CD4-positive, CD25-positive, alpha-beta regulatory T cell (primary cell): Measurements from ENCODE around the gene SLC9B1. TPM values are rescaled to one million over a fixed set of nuclear protein-coding genes. Genes with fewer than 3 reads are reported as not detected.
A peak's percentile ranks its signal among the peaks of the same experiment; 100 is the strongest.
"Not testable (repeated sequence)": the region's sequence is repeated elsewhere in the genome, so short reads cannot be mapped to it uniquely, and the experiment has no call there.

Experiments
- ATAC-seq, 2 donors: fragments of 150-1000 bp; cut with Tn5 transposase; one replicate each; pipeline ENCODE4 v1.10.0; 2021; ENCODE audit warnings: low read depth in 2 of 2, moderate number of reproducible peaks in 2 of 2, moderate library complexity in 1 of 2
- DNase-seq, 3 donors: peaks; one replicate each; pipeline versions ENCODE4 v3.0.0 to v3.0.0-alpha.2; 2012 to 2022; ENCODE audit warnings: mixed read lengths in 1 of 3
- H3K27ac ChIP-seq: one replicate; pipeline ENCODE4 v1.7.0; 2013; ENCODE audit warnings: mild to moderate bottlenecking, low read length; ENCODE audit not compliant: insufficient read depth, poor library complexity, severe bottlenecking
- H3K27me3 ChIP-seq: one replicate; pipeline ENCODE4 v1.7.0; 2013; ENCODE audit warnings: low read length; ENCODE audit not compliant: control insufficient read depth, insufficient read depth
- H3K36me3 ChIP-seq: one replicate; pipeline ENCODE4 v1.7.0; 2013; ENCODE audit warnings: mild to moderate bottlenecking, low read length, moderate library complexity; ENCODE audit not compliant: control insufficient read depth, insufficient read depth
- H3K4me1 ChIP-seq: 2 replicates; pipeline ENCODE4 v1.7.0; 2013; ENCODE audit warnings: mild to moderate bottlenecking, low read length; ENCODE audit not compliant: insufficient read depth, control insufficient read depth, poor library complexity, severe bottlenecking
- H3K4me3 ChIP-seq: one replicate; pipeline ENCODE4 v1.7.0; 2013; ENCODE audit warnings: low read depth, mild to moderate bottlenecking, low read length, moderate library complexity
- H3K9me3 ChIP-seq, 2 experiments: 1 replicate in 1 of 2; 2 replicates in 1 of 2; pipeline ENCODE4 v1.7.0; 2013; ENCODE audit warnings: low read length in 2 of 2, mild to moderate bottlenecking in 1 of 2, moderate library complexity in 1 of 2; ENCODE audit not compliant: control insufficient read depth in 2 of 2
- H3K27ac Mint-ChIP-seq, 3 donors: one replicate each; pipeline ENCODE4 v1.8.0; 2020 to 2022; ENCODE audit warnings: mild to moderate bottlenecking in 3 of 3, mixed read lengths in 3 of 3, moderate library complexity in 2 of 3
- H3K27me3 Mint-ChIP-seq: one replicate; pipeline ENCODE4 v1.8.0; 2022; ENCODE audit warnings: mild to moderate bottlenecking, mixed read lengths
- H3K36me3 Mint-ChIP-seq: one replicate; pipeline ENCODE4 v1.8.0; 2020; ENCODE audit warnings: mixed read lengths
- H3K4me1 Mint-ChIP-seq, 4 donors: one replicate each; pipeline ENCODE4 v1.8.0; 2020 to 2022; ENCODE audit warnings: mixed read lengths in 4 of 4, mild to moderate bottlenecking in 1 of 4
- H3K4me3 Mint-ChIP-seq, 4 donors: one replicate each; pipeline ENCODE4 v1.8.0; 2020 to 2022; ENCODE audit warnings: mild to moderate bottlenecking in 4 of 4, mixed read lengths in 4 of 4, moderate library complexity in 3 of 4
- H3K9me3 Mint-ChIP-seq, 7 donors: one replicate each; pipeline ENCODE4 v1.8.0; 2020 to 2022; ENCODE audit warnings: mixed read lengths in 7 of 7, mild to moderate bottlenecking in 3 of 7, moderate library complexity in 2 of 7
- polyA plus RNA-seq, 4 donors: library from polyadenylated mRNA; unstranded; fragments of 300-500 nt; fragmentation: Illumina TruSeq; gene quantifications; one replicate each; pipeline ENCODE4 v1.2.3, GENCODE V29; 2021
- total RNA-seq: library from RNA; stranded (reverse); gene quantifications from one replicate; pipeline ENCODE4 v1.2.3, GENCODE V29; 2022

SLC9B1 gene
- total and polyA plus RNA-seq, 5 donors from 2014 or later, result 1.7 to 2.7 (median 2.3) TPM

DNA sequence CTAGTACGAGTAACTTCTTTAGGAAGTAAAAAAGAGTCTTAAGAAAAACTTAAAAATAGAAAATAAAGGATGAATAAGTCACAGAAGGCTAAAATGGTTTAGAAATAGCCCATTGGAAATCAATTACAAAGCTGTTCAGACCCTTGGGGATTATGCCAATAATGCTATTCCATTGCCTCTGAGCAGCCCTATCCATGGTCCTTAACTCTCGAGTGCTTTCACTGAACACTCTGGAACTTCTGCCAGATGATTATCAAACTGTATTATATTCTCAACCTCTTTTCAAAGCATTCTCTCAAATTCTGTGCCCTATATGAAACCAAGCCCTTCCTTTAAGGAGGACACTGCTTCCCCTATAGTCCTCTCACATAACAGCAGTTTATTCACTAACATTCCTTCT is 17.0 kb downstream of the SLC9B1 start:
- peaks cover 8% of the 10 kb centered on the region for H3K36me3 Mint-ChIP-seq
- Histone ChIP-seq H3K27me3 (no peaks in the 10 kb centered on the region), H3K27ac (no peak overlapping the region), H3K36me3 (no peaks in the 10 kb centered on the region), H3K9me3 (no peaks in the 10 kb centered on the region), H3K4me3 (no peak overlapping the region), H3K4me1 (no peaks in the 10 kb centered on the region)
- ATAC-seq (no peak), DNase-seq (no peak)
- no peak overlapping the region for H3K4me3 Mint-ChIP-seq
- peaks cover 8% of the 10 kb centered on the region for H3K27me3 Mint-ChIP-seq
- no peak overlapping the region for H3K27ac Mint-ChIP-seq
- no peaks in the 10 kb centered on the region for H3K4me1 Mint-ChIP-seq
- H3K9me3 Mint-ChIP-seq, result peaks cover 0 to 7% (median 0%) of the 10 kb centered on the region in 7 donors

DNA sequence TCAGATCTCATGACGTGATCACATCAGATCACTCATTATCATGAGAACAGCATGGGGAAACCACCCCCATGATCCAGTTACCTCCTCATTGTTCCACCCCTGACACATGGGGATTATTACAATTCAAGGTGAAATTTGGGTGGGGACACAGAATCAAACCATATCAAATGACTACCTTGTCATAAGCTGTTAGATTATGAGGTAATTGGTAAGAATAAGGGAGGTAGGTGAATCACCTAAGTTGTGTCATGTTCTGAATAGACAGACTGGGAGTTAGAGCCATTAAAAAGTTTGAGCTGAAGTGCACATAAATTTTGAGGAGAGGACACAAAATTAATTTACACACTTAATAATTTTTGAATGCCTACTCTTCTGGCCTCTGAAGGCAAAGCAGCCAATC is 24.7 kb downstream of the SLC9B1 start:
- no peak overlapping the region for H3K27ac ChIP-seq
- Mint-ChIP-seq H3K9me3 (peaks cover 0 to 8% (median 2%) of the 10 kb centered on the region in 7 donors), H3K27ac (no peak overlapping the region), H3K4me1 (peaks cover 0 to 5% (median 1%) of the 10 kb centered on the region in 4 donors), H3K27me3 (no peaks in the 10 kb centered on the region), H3K36me3 (peaks cover 7% of the 10 kb centered on the region), H3K4me3 (no peak overlapping the region)
- H3K9me3 ChIP-seq, result peaks cover 2 to 10% of the 10 kb centered on the region in 2 experiments
- no peak overlapping the region for H3K4me3 ChIP-seq
- ATAC-seq, result no peak
- DNase-seq, result no peak
- H3K4me1 ChIP-seq, result no peaks in the 10 kb centered on the region
- H3K36me3 ChIP-seq, result no peaks in the 10 kb centered on the region
- no peaks in the 10 kb centered on the region for H3K27me3 ChIP-seq

- H3K9me3 Mint-ChIP-seq, ATAC-seq: not testable (repeated sequence)
These were observed 25.5 kb downstream of the SLC9B1 start for GRCh38 chr4:102993985-102994384.

DNA sequence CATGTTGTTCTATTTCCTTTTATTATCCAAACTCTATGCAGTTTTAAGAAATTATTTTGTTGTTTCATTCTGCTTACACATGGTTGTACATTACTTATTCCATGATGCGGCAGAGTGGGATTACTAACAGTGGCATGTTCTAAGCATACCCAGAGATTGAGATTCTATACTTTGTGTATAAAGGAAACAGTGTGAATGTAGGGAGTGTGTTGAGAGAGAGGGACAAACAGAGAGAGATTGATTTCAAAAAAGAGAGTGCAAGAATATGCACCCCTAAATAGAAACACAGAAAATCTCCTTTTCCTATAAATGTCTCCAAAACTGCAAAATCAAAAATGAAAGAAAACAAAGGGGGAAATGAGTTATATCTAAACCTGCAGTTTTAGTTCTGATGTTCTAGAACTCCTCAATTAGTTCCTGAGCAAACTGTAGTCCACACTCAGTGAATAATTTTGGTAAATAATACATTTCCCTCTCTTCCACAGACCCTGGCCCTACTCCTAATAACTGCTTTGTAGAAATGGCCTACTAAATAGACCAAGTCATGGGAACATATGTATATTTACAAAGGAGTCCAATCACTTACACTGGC is 31.0 kb downstream of the SLC9B1 start:
- no peak overlapping the region for H3K4me3 Mint-ChIP-seq
- H3K36me3 Mint-ChIP-seq, result peaks cover 9% of the 10 kb centered on the region
- H3K9me3 ChIP-seq, result peaks cover 2 to 6% of the 10 kb centered on the region in 2 experiments
- H3K4me1 ChIP-seq, result no peaks in the 10 kb centered on the region
- no peaks in the 10 kb centered on the region for H3K36me3 ChIP-seq
- H3K4me3 ChIP-seq, result no peak overlapping the region
- no peak overlapping the region for H3K27ac Mint-ChIP-seq
- peaks cover 0 to 6% (median 0%) of the 10 kb centered on the region in 7 donors for H3K9me3 Mint-ChIP-seq
- peaks cover 2 to 14% (median 8%) of the 10 kb centered on the region in 4 donors for H3K4me1 Mint-ChIP-seq
- no peaks in the 10 kb centered on the region for H3K27me3 ChIP-seq
- H3K27ac ChIP-seq, result no peak overlapping the region
- no peak for ATAC-seq
- no peaks in the 10 kb centered on the region for H3K27me3 Mint-ChIP-seq
- DNase-seq, result peak in 1 of 3 donors; percentile 20

More at GRCh38 chr4:102993985-102994384, 25.5 kb downstream of the SLC9B1 start:
- not testable (repeated sequence) for H3K36me3 ChIP-seq, H3K27ac Mint-ChIP-seq, H3K27me3 Mint-ChIP-seq, H3K4me3 Mint-ChIP-seq, H3K4me1 Mint-ChIP-seq, H3K4me3 ChIP-seq, H3K4me1 ChIP-seq, H3K36me3 Mint-ChIP-seq, DNase-seq, H3K9me3 ChIP-seq, H3K27me3 ChIP-seq, H3K27ac ChIP-seq

DNA sequence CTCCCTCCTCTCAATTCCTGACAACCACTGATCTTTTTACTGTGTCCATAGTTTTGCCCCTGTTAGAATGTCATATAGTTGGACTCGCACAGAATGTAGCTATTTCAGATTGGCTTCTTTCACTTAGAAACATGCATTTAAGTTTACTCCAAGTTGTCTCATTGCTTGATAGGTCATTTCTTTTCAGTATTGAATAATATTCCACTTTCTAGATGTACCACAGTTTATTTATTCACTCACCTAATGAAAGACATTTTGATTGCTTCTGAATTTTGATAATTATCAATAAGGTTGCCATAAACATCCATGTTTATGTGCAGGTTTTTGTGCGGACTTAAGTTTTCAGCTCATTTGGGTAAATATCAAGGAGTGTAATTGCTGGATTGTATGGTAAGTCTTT is 38.5 kb downstream of the SLC9B1 start:
- H3K4me3 Mint-ChIP-seq, result no peak overlapping the region

GRCh38 chr4:102961813-102962212 is 57.7 kb downstream of the SLC9B1 start:
- H3K4me1 ChIP-seq, H3K27me3 ChIP-seq, DNase-seq, H3K27ac Mint-ChIP-seq, H3K9me3 Mint-ChIP-seq, H3K4me1 Mint-ChIP-seq, H3K4me3 Mint-ChIP-seq, H3K27me3 Mint-ChIP-seq, H3K27ac ChIP-seq, H3K9me3 ChIP-seq, H3K4me3 ChIP-seq, H3K36me3 ChIP-seq, ATAC-seq: not testable (repeated sequence)
- H3K36me3 Mint-ChIP-seq, result peaks cover 23% of the 10 kb centered on the region

More for the DNA sequence above, 38.5 kb downstream of the SLC9B1 start:
- no peak for DNase-seq
- H3K27me3 Mint-ChIP-seq, result no peaks in the 10 kb centered on the region
- no peak for ATAC-seq
- no peak overlapping the region for H3K27ac Mint-ChIP-seq
- peaks cover 6 to 10% (median 8%) of the 10 kb centered on the region in 4 donors for H3K4me1 Mint-ChIP-seq
- Histone ChIP-seq H3K27ac (no peak overlapping the region), H3K9me3 (no peaks in the 10 kb centered on the region), H3K27me3 (no peaks in the 10 kb centered on the region), H3K36me3 (no peaks in the 10 kb centered on the region), H3K4me1 (no peaks in the 10 kb centered on the region), H3K4me3 (no peak overlapping the region)
- H3K36me3 Mint-ChIP-seq, result no peaks in the 10 kb centered on the region
- peaks cover 0 to 14% (median 4%) of the 10 kb centered on the region in 7 donors for H3K9me3 Mint-ChIP-seq

DNA sequence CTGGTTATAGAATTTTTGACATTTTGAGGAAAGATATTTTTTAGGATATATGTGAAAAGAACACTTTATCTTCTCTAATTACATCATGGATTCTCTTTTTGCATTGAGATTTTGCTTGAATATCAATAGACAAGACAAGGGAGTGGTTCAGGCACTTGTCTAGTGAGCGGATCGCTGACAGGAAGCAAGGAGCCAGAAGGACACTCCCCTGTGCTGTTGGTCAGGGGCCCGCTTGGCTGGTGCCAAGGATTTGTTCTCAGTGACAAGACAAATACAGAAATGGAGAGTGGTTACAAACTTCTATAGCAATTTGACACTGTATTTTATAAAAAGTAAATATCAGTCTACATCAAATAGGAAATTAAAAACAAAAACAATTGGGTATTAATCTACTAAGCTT is 60.0 kb downstream of the SLC9B1 start:
- Histone ChIP-seq H3K27ac (no peak overlapping the region), H3K36me3 (no peaks in the 10 kb centered on the region), H3K4me3 (no peak overlapping the region), H3K27me3 (no peaks in the 10 kb centered on the region), H3K9me3 (no peaks in the 10 kb centered on the region), H3K4me1 (no peaks in the 10 kb centered on the region)
- H3K36me3 Mint-ChIP-seq, result peaks cover 15% of the 10 kb centered on the region
- no peaks in the 10 kb centered on the region for H3K4me1 Mint-ChIP-seq
- DNase-seq (no peak), ATAC-seq (no peak)
- no peak overlapping the region for H3K4me3 Mint-ChIP-seq
- H3K27ac Mint-ChIP-seq, result no peak overlapping the region
- peaks cover 4% of the 10 kb centered on the region for H3K27me3 Mint-ChIP-seq
- peaks cover 0 to 11% (median 1%) of the 10 kb centered on the region in 7 donors for H3K9me3 Mint-ChIP-seq

DNA sequence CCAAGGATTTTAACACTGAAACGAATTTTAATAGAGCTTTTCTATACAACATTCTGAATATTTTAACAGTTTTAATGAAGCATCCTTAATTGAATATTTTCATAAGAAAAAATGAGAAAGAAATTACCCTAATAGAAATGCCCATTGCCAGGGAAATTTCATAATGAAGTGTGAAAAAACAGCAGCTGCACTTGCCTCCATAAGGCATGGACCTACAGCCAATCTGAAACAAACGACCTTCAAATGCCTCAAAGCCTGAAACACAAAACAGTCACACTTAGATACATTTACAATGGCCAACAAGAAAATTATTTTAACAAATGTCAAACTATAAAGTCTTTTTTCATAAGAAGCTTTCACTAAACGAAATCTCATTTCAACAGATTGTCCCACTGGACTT is 74.4 kb downstream of the SLC9B1 start:
- no peaks in the 10 kb centered on the region for H3K36me3 ChIP-seq
- H3K9me3 ChIP-seq, result no peaks in the 10 kb centered on the region
- peaks cover 10% of the 10 kb centered on the region for H3K36me3 Mint-ChIP-seq
- H3K27me3 Mint-ChIP-seq, result peaks cover 6% of the 10 kb centered on the region
- H3K9me3 Mint-ChIP-seq, result peaks cover 0 to 4% (median 0%) of the 10 kb centered on the region in 7 donors
- no peak for ATAC-seq
- H3K4me1 ChIP-seq, result no peaks in the 10 kb centered on the region
- H3K4me1 Mint-ChIP-seq, result no peaks in the 10 kb centered on the region
- no peak overlapping the region for H3K27ac ChIP-seq
- no peaks in the 10 kb centered on the region for H3K27me3 ChIP-seq
- H3K4me3 Mint-ChIP-seq, result no peak overlapping the region
- DNase-seq, result no peak
- no peak overlapping the region for H3K4me3 ChIP-seq
- no peak overlapping the region for H3K27ac Mint-ChIP-seq
